GM23338 (cell line): ENCODE data around the gene PLCH2. TPM values are rescaled to one million over a fixed set of nuclear protein-coding genes. Genes with fewer than 3 reads are reported as not detected.

Source experiments
- ATAC-seq: fragments of 200-7000 bp; cut with Tn5 transposase; 3 replicates; pipeline ENCODE4 v1.9.1; 2020
- DNase-seq: peaks from one replicate; pipeline ENCODE4 v3.0.0-alpha.2; 2015; ENCODE audit warnings: low spot score
- H2AFZ ChIP-seq: fragments of 200-600 bp; sonication (generic); 2 replicates; pipeline ENCODE4 v1.8.0; 2016; ENCODE audit warnings: antibody characterized with exemption, mild to moderate bottlenecking, moderate library complexity
- H3F3A ChIP-seq: fragments of 200-600 bp; sonication (generic); replicated peaks from 2 replicates; pipeline ENCODE4 v1.8.0; 2017; ENCODE audit warnings: antibody characterized with exemption, mixed run types, low read depth
- H3K27ac ChIP-seq: fragments of 200-600 bp; sonication (generic); 2 replicates; pipeline ENCODE4 v1.6.1; 2016; ENCODE audit warnings: low read depth
- H3K27me3 ChIP-seq: fragments of 200-600 bp; sonication (generic); 2 replicates; pipeline ENCODE4 v1.8.0; 2016; ENCODE audit warnings: mild to moderate bottlenecking, mixed run types, moderate library complexity; ENCODE audit not compliant: insufficient read depth
- H3K36me3 ChIP-seq: fragments of 200-600 bp; sonication (generic); 2 replicates; pipeline ENCODE4 v1.8.0; 2016; ENCODE audit warnings: mild to moderate bottlenecking; ENCODE audit not compliant: insufficient read depth
- H3K4me1 ChIP-seq: fragments of 200-600 bp; sonication (generic); 2 replicates; pipeline ENCODE4 v1.8.0; 2016; ENCODE audit warnings: mild to moderate bottlenecking, moderate library complexity; ENCODE audit not compliant: insufficient read depth
- H3K4me2 ChIP-seq: fragments of 200-600 bp; sonication (generic); 2 replicates; pipeline ENCODE4 v1.7.1; 2017; ENCODE audit warnings: mixed run types
- H3K4me3 ChIP-seq: fragments of 200-600 bp; sonication (generic); 2 replicates; pipeline ENCODE4 v1.6.1; 2016; ENCODE audit warnings: mixed run types
- H3K79me2 ChIP-seq: fragments of 200-600 bp; sonication (generic); replicated peaks from 2 replicates; pipeline ENCODE4 v1.8.0; 2017; ENCODE audit warnings: mild to moderate bottlenecking; ENCODE audit not compliant: insufficient read depth
- H3K9me2 ChIP-seq: fragments of 200-600 bp; sonication (generic); 2 replicates; pipeline ENCODE4 v1.8.0; 2017; ENCODE audit not compliant: insufficient read depth
- H4K20me1 ChIP-seq: fragments of 200-600 bp; sonication (generic); replicated peaks from 2 replicates; pipeline ENCODE4 v1.8.0; 2017; ENCODE audit warnings: mild to moderate bottlenecking; ENCODE audit not compliant: insufficient read depth
- H3K27ac Mint-ChIP-seq: 2 replicates; pipeline ENCODE4 v1.8.0; 2020; ENCODE audit warnings: inconsistent platforms, mild to moderate bottlenecking, moderate library complexity, mixed read lengths
- H3K27me3 Mint-ChIP-seq: 3 replicates; pipeline ENCODE4 v1.8.0; 2022; ENCODE audit warnings: low read depth, mild to moderate bottlenecking, moderate library complexity, mixed read lengths, inconsistent platforms; ENCODE audit not compliant: insufficient read depth, poor library complexity
- H3K36me3 Mint-ChIP-seq: 3 replicates; pipeline ENCODE4 v1.8.0; 2021; ENCODE audit warnings: low read depth, mild to moderate bottlenecking, inconsistent platforms, moderate library complexity, mixed read lengths
- H3K4me1 Mint-ChIP-seq: 3 replicates; pipeline ENCODE4 v1.8.0; 2020; ENCODE audit warnings: mild to moderate bottlenecking, inconsistent platforms, mixed read lengths
- H3K4me3 Mint-ChIP-seq: 3 replicates; pipeline ENCODE4 v1.8.0; 2021; ENCODE audit warnings: moderate library complexity, mild to moderate bottlenecking, inconsistent platforms, mixed read lengths
- H3K9me3 Mint-ChIP-seq: 3 replicates; pipeline ENCODE4 v1.8.0; 2020; ENCODE audit warnings: moderate library complexity, mild to moderate bottlenecking, inconsistent platforms, mixed read lengths
- EZH2 ChIP-seq: fragments of 200-600 bp; sonication (generic); IDR thresholded peaks from one replicate; pipeline ENCODE4 v1.8.0; 2017; ENCODE audit warnings: antibody characterized with exemption, mild to moderate bottlenecking, low read depth; ENCODE audit not compliant: unreplicated experiment
- EZH2phosphoT487 ChIP-seq: fragments of 200-600 bp; sonication (generic); IDR thresholded peaks from one replicate; pipeline ENCODE4 v1.8.1; 2018; ENCODE audit warnings: antibody characterized with exemption; ENCODE audit not compliant: unreplicated experiment
- STAT1 ChIP-seq: IDR thresholded peaks from one replicate; pipeline ENCODE4 v1.6.1; 2016; ENCODE audit warnings: antibody characterized with exemption; ENCODE audit not compliant: unreplicated experiment
- polyA plus RNA-seq: library from polyadenylated mRNA; unstranded; fragments of >200 nt; fragmentation: Nextera tagmentation; extraction: Ambion mirVana; gene quantifications from 2 replicates; pipeline ENCODE4 v1.2.1, GENCODE V29; 2016
- total RNA-seq: library from RNA; depleted of rRNA; stranded (reverse); fragments of >200 nt; shearing (Covaris generic); gene quantifications from 2 replicates; pipeline ENCODE4 v1.2.3, GENCODE V29; 2014
- TF ChIP-seq, protein P1 (sequence below): IDR thresholded peaks from one replicate; pipeline ENCODE4 v1.6.1; 2018; ENCODE audit warnings: antibody characterized with exemption; ENCODE audit not compliant: unreplicated experiment
- TF ChIP-seq, protein P2 (sequence below), 2 experiments: fragments of 200-600 bp in 1 of 2; sonication (generic) in 1 of 2; conservative IDR thresholded peaks; 2 replicates each; pipeline versions ENCODE4 v1.5.1 to v1.6.1; 2016 to 2017; ENCODE audit warnings: antibody characterized with exemption in 2 of 2, low read depth in 2 of 2, mild to moderate bottlenecking in 2 of 2, moderate library complexity in 1 of 2

Gene PLCH2
- total and polyA plus RNA-seq, 2 experiments from 2014 or later: 0.31 TPM; not detected in 1

- no peak overlapping the region for H3K27ac Mint-ChIP-seq
- H4K20me1 ChIP-seq: no peaks in the 10 kb centered on the region
- H3K4me1 Mint-ChIP-seq: no peaks in the 10 kb centered on the region
- no peak overlapping the region for H3K4me3 Mint-ChIP-seq
- peaks cover 8% of the 10 kb centered on the region for H3K27me3 Mint-ChIP-seq
- H2AFZ ChIP-seq: no peak overlapping the region
- DNase-seq (peak; percentile 75), ATAC-seq (peak; percentile 79)
- H3K27ac ChIP-seq: no peak overlapping the region
- no peaks in the 10 kb centered on the region for H3K27me3 ChIP-seq
- H3F3A ChIP-seq: no peaks in the 10 kb centered on the region
- H3K79me2 ChIP-seq: no peaks in the 10 kb centered on the region
- H3K4me1 ChIP-seq: no peaks in the 10 kb centered on the region
- H3K4me3 ChIP-seq: no peak overlapping the region
- no peaks in the 10 kb centered on the region for H3K36me3 Mint-ChIP-seq
- no peaks in the 10 kb centered on the region for H3K9me3 Mint-ChIP-seq
- no peak overlapping the region for H3K4me2 ChIP-seq
- no peaks in the 10 kb centered on the region for H3K9me2 ChIP-seq
- H3K36me3 ChIP-seq: no peaks in the 10 kb centered on the region
- TF ChIP-seq, protein P1, sequence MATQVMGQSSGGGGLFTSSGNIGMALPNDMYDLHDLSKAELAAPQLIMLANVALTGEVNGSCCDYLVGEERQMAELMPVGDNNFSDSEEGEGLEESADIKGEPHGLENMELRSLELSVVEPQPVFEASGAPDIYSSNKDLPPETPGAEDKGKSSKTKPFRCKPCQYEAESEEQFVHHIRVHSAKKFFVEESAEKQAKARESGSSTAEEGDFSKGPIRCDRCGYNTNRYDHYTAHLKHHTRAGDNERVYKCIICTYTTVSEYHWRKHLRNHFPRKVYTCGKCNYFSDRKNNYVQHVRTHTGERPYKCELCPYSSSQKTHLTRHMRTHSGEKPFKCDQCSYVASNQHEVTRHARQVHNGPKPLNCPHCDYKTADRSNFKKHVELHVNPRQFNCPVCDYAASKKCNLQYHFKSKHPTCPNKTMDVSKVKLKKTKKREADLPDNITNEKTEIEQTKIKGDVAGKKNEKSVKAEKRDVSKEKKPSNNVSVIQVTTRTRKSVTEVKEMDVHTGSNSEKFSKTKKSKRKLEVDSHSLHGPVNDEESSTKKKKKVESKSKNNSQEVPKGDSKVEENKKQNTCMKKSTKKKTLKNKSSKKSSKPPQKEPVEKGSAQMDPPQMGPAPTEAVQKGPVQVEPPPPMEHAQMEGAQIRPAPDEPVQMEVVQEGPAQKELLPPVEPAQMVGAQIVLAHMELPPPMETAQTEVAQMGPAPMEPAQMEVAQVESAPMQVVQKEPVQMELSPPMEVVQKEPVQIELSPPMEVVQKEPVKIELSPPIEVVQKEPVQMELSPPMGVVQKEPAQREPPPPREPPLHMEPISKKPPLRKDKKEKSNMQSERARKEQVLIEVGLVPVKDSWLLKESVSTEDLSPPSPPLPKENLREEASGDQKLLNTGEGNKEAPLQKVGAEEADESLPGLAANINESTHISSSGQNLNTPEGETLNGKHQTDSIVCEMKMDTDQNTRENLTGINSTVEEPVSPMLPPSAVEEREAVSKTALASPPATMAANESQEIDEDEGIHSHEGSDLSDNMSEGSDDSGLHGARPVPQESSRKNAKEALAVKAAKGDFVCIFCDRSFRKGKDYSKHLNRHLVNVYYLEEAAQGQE: peak; percentile 84
- TF ChIP-seq EZH2: no peak
Measured at GRCh38 chr1:2468041-2468472, 8.0 kb upstream of the PLCH2 start.

DNA sequence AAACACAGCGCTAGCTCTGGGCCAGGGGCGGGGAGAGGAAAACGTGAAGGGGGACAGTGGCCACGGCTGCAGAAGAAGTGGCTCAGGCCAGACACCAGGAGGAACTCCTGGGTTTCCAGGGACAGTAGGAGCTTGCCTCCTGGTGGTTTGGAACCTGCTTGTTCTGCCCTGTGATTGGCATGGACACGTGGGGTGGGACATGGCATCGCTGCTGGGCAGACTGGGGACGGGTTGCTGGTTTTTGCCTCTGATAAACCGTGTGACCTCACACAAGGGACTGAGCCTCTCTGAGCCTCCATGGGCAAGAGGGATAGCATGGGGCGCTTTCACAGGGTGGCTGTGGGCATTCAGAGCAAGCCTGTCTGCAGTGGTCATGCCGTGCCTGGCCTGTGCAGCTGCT is 7.5 kb upstream of the PLCH2 start:
- H3K4me1 Mint-ChIP-seq: no peaks in the 10 kb centered on the region
- no peaks in the 10 kb centered on the region for H3K79me2 ChIP-seq
- H3K27ac ChIP-seq: no peak overlapping the region
- H3K9me2 ChIP-seq: no peaks in the 10 kb centered on the region
- H3K27ac Mint-ChIP-seq: no peak overlapping the region
- no peaks in the 10 kb centered on the region for H3F3A ChIP-seq
- H3K36me3 ChIP-seq: no peaks in the 10 kb centered on the region
- H3K27me3 ChIP-seq: no peaks in the 10 kb centered on the region
- H3K36me3 Mint-ChIP-seq: no peaks in the 10 kb centered on the region
- no peak overlapping the region for H3K4me3 ChIP-seq
- no peak overlapping the region for H3K4me2 ChIP-seq
- H3K27me3 Mint-ChIP-seq: peaks cover 8% of the 10 kb centered on the region
- no peaks in the 10 kb centered on the region for H3K4me1 ChIP-seq
- DNase-seq (no peak), ATAC-seq (no peak)
- no peaks in the 10 kb centered on the region for H3K9me3 Mint-ChIP-seq
- no peaks in the 10 kb centered on the region for H4K20me1 ChIP-seq
- H2AFZ ChIP-seq: no peak overlapping the region
- H3K4me3 Mint-ChIP-seq: no peak overlapping the region
- TF ChIP-seq EZH2 (no peak), EZH2phosphoT487 (no peak), STAT1 (no peak)
- TF ChIP-seq, protein P1: no peak
- TF ChIP-seq, protein P2, sequence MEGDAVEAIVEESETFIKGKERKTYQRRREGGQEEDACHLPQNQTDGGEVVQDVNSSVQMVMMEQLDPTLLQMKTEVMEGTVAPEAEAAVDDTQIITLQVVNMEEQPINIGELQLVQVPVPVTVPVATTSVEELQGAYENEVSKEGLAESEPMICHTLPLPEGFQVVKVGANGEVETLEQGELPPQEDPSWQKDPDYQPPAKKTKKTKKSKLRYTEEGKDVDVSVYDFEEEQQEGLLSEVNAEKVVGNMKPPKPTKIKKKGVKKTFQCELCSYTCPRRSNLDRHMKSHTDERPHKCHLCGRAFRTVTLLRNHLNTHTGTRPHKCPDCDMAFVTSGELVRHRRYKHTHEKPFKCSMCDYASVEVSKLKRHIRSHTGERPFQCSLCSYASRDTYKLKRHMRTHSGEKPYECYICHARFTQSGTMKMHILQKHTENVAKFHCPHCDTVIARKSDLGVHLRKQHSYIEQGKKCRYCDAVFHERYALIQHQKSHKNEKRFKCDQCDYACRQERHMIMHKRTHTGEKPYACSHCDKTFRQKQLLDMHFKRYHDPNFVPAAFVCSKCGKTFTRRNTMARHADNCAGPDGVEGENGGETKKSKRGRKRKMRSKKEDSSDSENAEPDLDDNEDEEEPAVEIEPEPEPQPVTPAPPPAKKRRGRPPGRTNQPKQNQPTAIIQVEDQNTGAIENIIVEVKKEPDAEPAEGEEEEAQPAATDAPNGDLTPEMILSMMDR (conservative IDR thresholded peaks at IDR 0.05; ENCODE audit: low read depth in 2 of 2): no peak
